Astrocyte (in vitro differentiated cells and primary cell): ENCODE measurements around the gene KNDC1.

Experiments
- CTCF ChIP-seq: IDR thresholded peaks from 2 replicates; pipeline ENCODE4 v1.5.1; 2011; ENCODE audit warnings: low read depth, mild to moderate bottlenecking, inconsistent platforms, low read length, moderate library complexity; ENCODE audit not compliant: insufficient read depth
- EZH2 ChIP-seq: IDR thresholded peaks from 2 replicates; pipeline ENCODE4 v1.6.1; 2012; ENCODE audit warnings: mild to moderate bottlenecking, low read length, inconsistent platforms; ENCODE audit not compliant: insufficient read depth

- TF ChIP-seq CTCF (no peak), EZH2 (no peak)
These were observed 37.1 kb downstream of the KNDC1 start for GRCh38 chr10:133196936-133197758.
